Measurements from ENCODE around the gene HMOX2. TPM values are rescaled to one million over a fixed set of nuclear protein-coding genes. Genes with fewer than 3 reads are reported as not detected.

HMOX2 gene
- total and polyA plus RNA-seq, 2 experiments from 2014 or later = 36.0 to 61.5 TPM

DNA sequence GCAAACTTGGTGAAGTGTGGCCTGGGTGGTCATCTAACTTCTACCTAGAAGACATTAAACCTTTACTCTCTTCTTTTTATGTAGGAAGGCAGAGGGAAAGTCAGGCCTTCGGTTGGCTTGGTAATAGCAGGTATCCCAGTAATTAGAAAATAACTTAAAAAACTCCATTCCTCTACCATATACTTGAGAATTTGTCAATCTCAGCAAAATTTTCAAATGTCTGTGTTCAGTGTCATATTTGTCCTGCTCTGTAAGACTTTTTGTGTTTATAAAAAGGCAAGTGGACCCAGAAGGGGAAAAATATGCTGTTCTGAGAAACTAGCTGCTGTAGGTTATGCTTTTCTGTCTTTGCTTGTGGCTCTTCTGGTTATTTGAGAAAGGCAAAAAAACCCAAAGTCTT lies 5.8 kb downstream of the HMOX2 start:
- in situ Hi-C loops (cut with MboI) = no loop called here
- no peak overlapping the region for H3K4me2 ChIP-seq (ENCODE audit: unreplicated experiment)
- DNase-seq = no peak
- no peaks in the 10 kb centered on the region for H3F3A ChIP-seq (ENCODE audit: insufficient read depth)
- no peaks in the 10 kb centered on the region for H3K9me2 ChIP-seq (ENCODE audit: insufficient read depth)
- H3K79me2 ChIP-seq (ENCODE audit: insufficient read depth) = peaks cover 95% of the 10 kb centered on the region
- H4K20me1 ChIP-seq (ENCODE audit: insufficient read depth) = no peaks in the 10 kb centered on the region
- no peaks in the 10 kb centered on the region for H3K27me3 ChIP-seq (replicated peaks; ENCODE audit: insufficient read depth)
- H3K4me1 ChIP-seq (ENCODE audit: insufficient read depth) = peaks cover 12% of the 10 kb centered on the region; the same call in 1 of the 2 replicates
- no peak overlapping the region for H3K4me3 ChIP-seq
- H3K9me3 ChIP-seq (ENCODE audit: low read depth) = no peaks in the 10 kb centered on the region
- H3K9ac ChIP-seq = no peak overlapping the region
- H3K36me3 ChIP-seq (ENCODE audit: low read depth) = no peaks in the 10 kb centered on the region
- no peak overlapping the region for H3K27ac ChIP-seq
- 92 to 100% methylated on average over 1 of the region's 1 CpG for WGBS, 2 experiments (ENCODE audit: low coverage in 1 of 2, low lambda C conversion rate in 2 of 2, missing lambda C conversion rate in 2 of 2)
- TF ChIP-seq EZH2 (IDR thresholded peaks at IDR 0.05; ENCODE audit: insufficient read depth, poor library complexity, severe bottlenecking) (no peak), EZH2phosphoT487 (IDR thresholded peaks at IDR 0.05; ENCODE audit: insufficient read depth, low read depth) (no peak)
- no peak overlapping the region for H2AFZ ChIP-seq

DNA sequence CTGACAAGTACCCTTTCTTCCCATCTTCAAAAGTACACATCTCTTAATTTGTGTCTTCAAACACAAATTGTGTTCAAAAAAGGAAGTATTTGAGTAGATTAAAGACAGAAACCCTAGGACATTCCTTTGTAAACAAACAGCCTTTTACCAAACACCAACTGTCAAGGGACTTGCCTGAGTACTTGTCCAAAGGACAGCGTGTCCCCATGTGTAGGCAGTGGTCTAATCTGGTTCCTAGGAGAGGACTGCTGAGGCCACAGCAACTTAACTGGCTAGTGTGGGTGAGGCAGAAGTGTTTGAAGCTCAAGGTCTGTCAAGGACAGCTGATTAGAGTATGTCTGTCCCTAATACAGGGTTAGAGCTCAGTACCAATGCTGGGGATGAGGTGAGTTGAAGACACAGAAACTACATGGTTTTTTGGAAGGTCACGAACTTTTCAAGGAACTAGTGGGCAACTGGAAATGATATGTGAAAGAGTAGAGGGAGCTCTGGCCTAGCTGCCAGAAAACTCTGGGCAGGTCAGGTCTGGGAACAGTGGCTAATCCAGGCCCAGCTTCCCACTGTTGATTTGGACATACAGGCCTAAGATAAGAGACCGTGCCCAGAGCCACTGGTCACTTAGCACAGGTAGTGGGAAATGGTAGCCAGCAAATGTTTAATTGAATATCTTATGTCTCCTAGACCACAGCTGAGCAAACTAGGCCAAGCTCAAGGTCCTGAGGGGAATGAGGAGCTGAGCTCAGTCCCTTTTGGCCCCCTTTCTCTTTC lies 10.1 kb downstream of the HMOX2 start:
- no peaks in the 10 kb centered on the region for H3K36me3 ChIP-seq (ENCODE audit: low read depth)
- no peak overlapping the region for H3K4me3 ChIP-seq
- H2AFZ ChIP-seq = no peak overlapping the region
- peaks cover 34% of the 10 kb centered on the region for H3F3A ChIP-seq (ENCODE audit: insufficient read depth)
- no peak for TF ChIP-seq EZH2 (IDR thresholded peaks at IDR 0.05; ENCODE audit: insufficient read depth, poor library complexity, severe bottlenecking)
- no peak overlapping the region for H3K27ac ChIP-seq
- H3K9me3 ChIP-seq (ENCODE audit: low read depth) = no peaks in the 10 kb centered on the region
- peaks cover 66% of the 10 kb centered on the region for H3K79me2 ChIP-seq (ENCODE audit: insufficient read depth)
- H3K4me1 ChIP-seq (ENCODE audit: insufficient read depth) = peaks cover 17% of the 10 kb centered on the region
- 100% methylated on average over 3 of the region's 3 CpGs for WGBS, 2 experiments (ENCODE audit: low coverage in 1 of 2, low lambda C conversion rate in 2 of 2, missing lambda C conversion rate in 2 of 2)
- no peak for DNase-seq
- no peaks in the 10 kb centered on the region for H3K27me3 ChIP-seq (replicated peaks; ENCODE audit: insufficient read depth)
- H3K9ac ChIP-seq = no peak overlapping the region
- in situ Hi-C loops (cut with MboI) = no loop called here
- no peaks in the 10 kb centered on the region for H3K9me2 ChIP-seq (ENCODE audit: insufficient read depth)
- H4K20me1 ChIP-seq (ENCODE audit: insufficient read depth) = no peaks in the 10 kb centered on the region
- no peak overlapping the region for H3K4me2 ChIP-seq (ENCODE audit: unreplicated experiment)

DNA sequence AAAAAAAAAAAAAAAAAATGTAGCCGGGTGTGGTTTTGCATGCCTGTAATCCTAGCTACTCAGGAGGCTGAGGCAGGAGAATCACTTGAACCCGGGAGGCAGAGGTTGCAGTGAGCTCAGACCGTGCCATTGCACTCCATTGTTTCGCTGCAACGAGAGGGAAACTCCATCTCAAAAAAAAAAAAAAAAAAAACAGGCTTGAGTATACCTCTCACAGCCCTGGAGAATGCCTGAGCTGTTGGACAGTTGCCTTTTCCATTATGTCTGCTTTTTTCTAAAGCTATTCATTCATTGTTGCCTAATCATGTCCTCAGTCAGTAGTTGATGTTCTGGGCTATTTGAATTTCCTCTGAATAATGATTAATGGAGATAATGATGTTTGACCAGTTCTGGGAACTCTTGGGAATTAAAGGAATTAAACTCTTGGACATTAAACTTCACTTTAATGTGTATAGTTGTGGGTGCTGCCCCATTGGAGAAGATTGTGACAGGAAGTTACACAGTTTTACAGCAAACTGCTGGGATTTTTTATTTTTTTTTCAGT lies 11.8 kb downstream of the HMOX2 start:
- TF ChIP-seq EZH2 (IDR thresholded peaks at IDR 0.05; ENCODE audit: insufficient read depth, poor library complexity, severe bottlenecking) = no peak
- TF ChIP-seq EZH2phosphoT487 (IDR thresholded peaks at IDR 0.05; ENCODE audit: insufficient read depth, low read depth) = no peak
- in situ Hi-C loops (cut with MboI) = no loop called here
- Histone ChIP-seq H3K9me2 (ENCODE audit: insufficient read depth) (no peaks in the 10 kb centered on the region), H3K27me3 (replicated peaks; ENCODE audit: insufficient read depth) (no peaks in the 10 kb centered on the region), H3K4me1 (ENCODE audit: insufficient read depth) (peaks cover 17% of the 10 kb centered on the region), H3F3A (ENCODE audit: insufficient read depth) (peaks cover 34% of the 10 kb centered on the region), H4K20me1 (ENCODE audit: insufficient read depth) (no peaks in the 10 kb centered on the region), H3K79me2 (ENCODE audit: insufficient read depth) (peaks cover 66% of the 10 kb centered on the region), H3K36me3 (ENCODE audit: low read depth) (no peaks in the 10 kb centered on the region), H3K9ac (no peak overlapping the region), H3K4me2 (ENCODE audit: unreplicated experiment) (no peak overlapping the region), H2AFZ (no peak overlapping the region), H3K27ac (peak overlapping the region; percentile 67), H3K4me3 (no peak overlapping the region), H3K9me3 (ENCODE audit: low read depth) (no peaks in the 10 kb centered on the region)
- DNase-seq = peak; percentile 81
- 90 to 93% methylated on average over 5 of the region's 5 CpGs for WGBS, 2 experiments (ENCODE audit: low coverage in 1 of 2, low lambda C conversion rate in 2 of 2, missing lambda C conversion rate in 2 of 2)

DNA sequence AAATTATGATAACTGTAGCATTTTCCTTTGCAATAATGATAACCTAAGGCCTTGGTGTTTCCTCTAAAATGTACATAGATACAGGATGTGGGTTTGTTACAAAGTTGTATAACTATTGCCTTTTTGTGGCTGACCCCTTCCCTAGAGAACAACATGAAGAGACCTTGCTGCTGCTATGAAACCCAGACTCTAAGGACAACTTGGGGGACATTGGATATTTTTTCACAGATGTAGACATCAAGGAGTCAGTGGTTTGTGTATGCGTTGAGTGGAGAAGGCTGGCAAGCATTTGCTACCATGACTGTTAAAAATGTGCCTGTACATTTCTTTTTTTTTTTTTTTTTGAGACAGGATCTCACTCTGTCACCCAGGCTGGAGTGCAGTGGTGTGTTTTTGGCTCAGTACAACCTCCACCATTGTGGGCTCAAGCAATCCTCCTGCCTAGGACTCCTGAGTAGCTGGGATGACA lies 12.3 kb downstream of the HMOX2 start:
- Histone ChIP-seq H3K27me3 (replicated peaks; ENCODE audit: insufficient read depth) (no peaks in the 10 kb centered on the region), H3F3A (ENCODE audit: insufficient read depth) (peaks cover 34% of the 10 kb centered on the region), H3K4me1 (ENCODE audit: insufficient read depth) (peaks cover 17% of the 10 kb centered on the region), H3K9ac (no peak overlapping the region), H3K36me3 (ENCODE audit: low read depth) (no peaks in the 10 kb centered on the region), H3K9me2 (ENCODE audit: insufficient read depth) (no peaks in the 10 kb centered on the region), H2AFZ (no peak overlapping the region), H3K27ac (peak overlapping the region; percentile 67), H4K20me1 (ENCODE audit: insufficient read depth) (no peaks in the 10 kb centered on the region), H3K9me3 (ENCODE audit: low read depth) (no peaks in the 10 kb centered on the region), H3K79me2 (ENCODE audit: insufficient read depth) (peaks cover 66% of the 10 kb centered on the region), H3K4me3 (no peak overlapping the region), H3K4me2 (ENCODE audit: unreplicated experiment) (no peak overlapping the region)
- TF ChIP-seq EZH2 (IDR thresholded peaks at IDR 0.05; ENCODE audit: insufficient read depth, poor library complexity, severe bottlenecking) = no peak
- no peak for TF ChIP-seq EZH2phosphoT487 (IDR thresholded peaks at IDR 0.05; ENCODE audit: insufficient read depth, low read depth)
- in situ Hi-C loops (cut with MboI) = no loop called here
- 48 to 56% methylated on average over 1 of the region's 1 CpG for WGBS, 2 experiments (ENCODE audit: low coverage in 1 of 2, low lambda C conversion rate in 2 of 2, missing lambda C conversion rate in 2 of 2)
- peak; percentile 38 for DNase-seq
